Measurements from ENCODE around the gene NRCAM.

NRCAM gene

GRCh38 chr7:108140671-108141070, 315.6 kb downstream of the NRCAM start:
- ATAC-seq: no peak

GRCh38 chr7:108138911-108139310, 317.3 kb downstream of the NRCAM start:
- ATAC-seq: peak; percentile 52
- TF ChIP-seq BACH2 (CRISPR knock-in tag; IDR thresholded peaks at IDR 0.05; ENCODE audit: borderline replicate concordance): no peak
- no peak for TF ChIP-seq ZC3H10 (CRISPR knock-in tag; IDR thresholded peaks at IDR 0.05)

More at GRCh38 chr7:108140671-108141070, 315.6 kb downstream of the NRCAM start:
- no peak for TF ChIP-seq RARB (CRISPR knock-in tag; IDR thresholded peaks at IDR 0.05)
- no peak for TF ChIP-seq ZNF565 (CRISPR knock-in tag; conservative IDR thresholded peaks at IDR 0.05; ENCODE audit: low read depth)
- no peak for TF ChIP-seq ZNF8 (CRISPR knock-in tag; IDR thresholded peaks at IDR 0.05)
- no peak for TF ChIP-seq OSR1 (CRISPR knock-in tag; IDR thresholded peaks at IDR 0.05)
- no peak for TF ChIP-seq ZFP30 (CRISPR knock-in tag; IDR thresholded peaks at IDR 0.05)
- no peak for TF ChIP-seq CSDC2 (CRISPR knock-in tag; IDR thresholded peaks at IDR 0.05)
- TF ChIP-seq ARNTL (CRISPR knock-in tag; IDR thresholded peaks at IDR 0.05; ENCODE audit: borderline replicate concordance, low read depth): no peak
- no peak for TF ChIP-seq TSHZ2 (CRISPR knock-in tag; IDR thresholded peaks at IDR 0.05)
- TF ChIP-seq ESRRG (CRISPR knock-in tag; IDR thresholded peaks at IDR 0.05): no peak
- TF ChIP-seq TOX (CRISPR knock-in tag; IDR thresholded peaks at IDR 0.05; ENCODE audit: borderline replicate concordance): no peak
- TF ChIP-seq ISL1 (CRISPR knock-in tag; IDR thresholded peaks at IDR 0.05): no peak
- no peak for TF ChIP-seq GLIS3 (CRISPR knock-in tag; IDR thresholded peaks at IDR 0.05)
- TF ChIP-seq CREB5 (CRISPR knock-in tag; IDR thresholded peaks at IDR 0.05; ENCODE audit: low read depth): no peak
- no peak for TF ChIP-seq BACH2 (CRISPR knock-in tag; IDR thresholded peaks at IDR 0.05; ENCODE audit: borderline replicate concordance)
- no peak for TF ChIP-seq CSRNP3 (CRISPR knock-in tag; IDR thresholded peaks at IDR 0.05)
- no peak for TF ChIP-seq ZFP3 (CRISPR knock-in tag; IDR thresholded peaks at IDR 0.05)
- no peak for TF ChIP-seq POU6F1 (CRISPR knock-in tag; IDR thresholded peaks at IDR 0.05; ENCODE audit: borderline replicate concordance, low read depth)
- no peak for TF ChIP-seq ZNF70 (CRISPR knock-in tag; IDR thresholded peaks at IDR 0.05)
- no peak for TF ChIP-seq ZC3H10 (CRISPR knock-in tag; IDR thresholded peaks at IDR 0.05)
- no peak for TF ChIP-seq PATZ1 (CRISPR knock-in tag; IDR thresholded peaks at IDR 0.05; ENCODE audit: borderline replicate concordance)

- ATAC-seq: no peak
- no peak for TF ChIP-seq ZFP3 (CRISPR knock-in tag; IDR thresholded peaks at IDR 0.05)
- no peak for TF ChIP-seq SNAI2 (CRISPR knock-in tag; IDR thresholded peaks at IDR 0.05)
- no peak for TF ChIP-seq PATZ1 (CRISPR knock-in tag; IDR thresholded peaks at IDR 0.05; ENCODE audit: borderline replicate concordance)
- TF ChIP-seq CREB5 (CRISPR knock-in tag; IDR thresholded peaks at IDR 0.05; ENCODE audit: low read depth): no peak
- TF ChIP-seq BACH2 (CRISPR knock-in tag; IDR thresholded peaks at IDR 0.05; ENCODE audit: borderline replicate concordance): no peak
- no peak for TF ChIP-seq ZNF70 (CRISPR knock-in tag; IDR thresholded peaks at IDR 0.05)
- TF ChIP-seq CSDC2 (CRISPR knock-in tag; IDR thresholded peaks at IDR 0.05): no peak
- no peak for TF ChIP-seq PPARA (CRISPR knock-in tag; IDR thresholded peaks at IDR 0.05; ENCODE audit: borderline replicate concordance)
These were observed 318.2 kb downstream of the NRCAM start for GRCh38 chr7:108137993-108138392.
